GM23248 (cell line): ENCODE results near the gene NUP160.

Source experiments
- EZH2 ChIP-seq: fragments of 200-600 bp; sonication (generic); IDR thresholded peaks from 2 replicates; pipeline ENCODE4 v1.6.1; 2018; ENCODE audit warnings: antibody characterized with exemption, mild to moderate bottlenecking; ENCODE audit not compliant: insufficient read depth, poor library complexity, severe bottlenecking
- EZH2phosphoT487 ChIP-seq: fragments of 200-600 bp; sonication (generic); IDR thresholded peaks from 2 replicates; pipeline ENCODE4 v1.6.1; 2018; ENCODE audit warnings: antibody characterized with exemption, moderate library complexity, mild to moderate bottlenecking, low read depth; ENCODE audit not compliant: insufficient read depth

DNA sequence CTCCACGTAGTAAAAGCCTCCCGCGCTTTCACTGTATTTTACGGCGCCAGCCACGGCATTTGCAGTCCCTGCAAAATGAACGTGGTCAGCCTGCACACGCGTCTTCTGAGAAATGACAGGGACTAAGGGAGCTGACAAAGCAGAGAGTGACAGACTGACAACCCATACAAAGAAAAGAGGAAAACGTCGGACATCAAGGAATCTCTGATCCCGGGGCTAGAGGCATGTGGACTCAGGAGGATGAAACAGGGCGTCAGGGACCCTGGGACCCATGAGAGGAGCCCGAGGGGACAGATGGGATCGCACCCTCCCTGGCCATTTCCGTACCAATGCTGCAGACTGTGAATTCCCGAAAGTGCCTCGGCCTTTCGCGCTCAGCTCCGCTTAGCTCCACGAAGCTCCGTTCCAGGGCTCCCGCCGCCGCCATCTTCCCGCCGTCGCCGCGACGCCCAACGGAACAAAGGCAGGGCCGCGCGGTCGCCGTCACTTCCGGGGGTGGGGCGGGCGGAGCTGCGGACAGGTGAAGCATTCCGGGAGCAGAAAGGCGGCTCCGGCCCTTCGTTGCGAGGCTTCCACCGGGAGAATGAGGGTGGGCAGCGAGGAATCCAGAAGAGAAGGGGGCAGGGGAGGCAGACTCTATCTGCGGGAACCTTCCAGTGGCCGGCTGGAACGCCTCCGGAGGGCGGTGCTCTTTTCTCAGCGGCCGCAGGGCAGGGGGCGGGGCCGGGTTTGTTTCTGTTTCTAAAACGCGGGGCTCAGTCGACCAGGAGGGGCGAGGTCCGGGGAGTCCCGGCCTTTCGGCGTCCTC, at the start of gene NUP160:
- no peak for TF ChIP-seq EZH2
- no peak for TF ChIP-seq EZH2phosphoT487
